HTR-8/SVneo (cell line): ENCODE measurements around the gene XPNPEP1.
A peak's percentile ranks its signal among the peaks of the same experiment; 100 is the strongest.

Experiments used
- DNase-seq: peaks from one replicate; pipeline ENCODE4 v3.0.0; 2011; ENCODE audit warnings: low spot score, mixed read lengths; ENCODE audit not compliant: insufficient read length
- FAIRE-seq: peaks from 2 replicates; lab custom pipeline; 2011; peaks lifted over from hg19 to GRCh38; lab: Jason Lieb, UNC

Gene XPNPEP1

GRCh38 chr10:109922976-109923921 is at the start of gene XPNPEP1:
XPNPEP1 (minus strand) TSS chr10:109923511; CDS start chr10:109923433, 78 bp downstream.
- peak; percentile 90 for DNase-seq
- peak; percentile 87 for FAIRE-seq

DNA sequence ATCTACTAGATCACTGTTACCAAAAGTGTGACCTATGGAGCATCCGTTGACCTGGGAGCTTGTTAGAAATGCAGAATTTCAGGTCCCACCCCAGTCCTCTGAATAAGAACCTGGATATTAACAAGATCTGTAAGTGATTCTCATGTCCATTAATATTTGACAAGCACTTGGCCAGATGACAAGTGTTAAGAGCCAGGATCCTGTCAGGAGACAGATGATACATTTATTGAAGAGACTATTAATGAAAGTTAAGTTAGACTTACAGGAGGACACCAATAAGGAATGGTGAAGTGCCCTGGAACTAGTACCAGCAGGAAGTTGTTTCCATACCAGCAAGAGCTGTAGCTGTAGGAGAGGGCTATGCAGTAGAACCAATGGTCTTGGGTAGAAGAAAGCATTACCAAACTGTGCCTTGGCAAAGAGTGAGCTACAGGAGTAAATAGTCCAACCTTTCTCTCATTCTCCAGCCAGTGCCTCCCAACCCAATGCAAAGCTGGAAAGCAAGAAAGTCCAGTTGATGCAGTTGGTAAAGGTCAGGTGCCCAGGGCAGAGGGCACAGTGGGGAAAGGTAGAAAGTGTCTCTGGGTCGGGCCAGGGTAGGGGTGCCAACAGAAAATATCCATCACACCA is 49.2 kb upstream of the XPNPEP1 start:
- FAIRE-seq (no peak), DNase-seq (no peak)

DNA sequence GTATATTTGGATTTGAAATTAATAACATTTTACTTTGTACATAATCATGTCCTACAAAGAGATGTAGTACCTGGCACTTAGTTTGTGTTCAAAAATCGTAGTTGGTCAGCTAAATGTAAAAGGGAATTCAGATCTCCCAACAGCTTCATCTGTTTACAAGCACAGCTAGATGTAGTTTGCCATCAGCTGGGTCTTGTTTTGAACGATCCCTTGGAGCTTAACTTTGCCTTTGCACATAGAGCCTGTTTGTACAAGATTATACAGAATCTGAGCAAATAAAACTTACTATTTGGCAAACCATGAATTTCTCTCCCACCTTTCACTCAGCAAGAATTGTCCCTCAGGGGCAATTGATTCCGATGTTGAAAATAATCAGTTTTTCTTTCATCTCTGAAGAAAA is 48.3 kb upstream of the XPNPEP1 start:
- FAIRE-seq = no peak
- no peak for DNase-seq

DNA sequence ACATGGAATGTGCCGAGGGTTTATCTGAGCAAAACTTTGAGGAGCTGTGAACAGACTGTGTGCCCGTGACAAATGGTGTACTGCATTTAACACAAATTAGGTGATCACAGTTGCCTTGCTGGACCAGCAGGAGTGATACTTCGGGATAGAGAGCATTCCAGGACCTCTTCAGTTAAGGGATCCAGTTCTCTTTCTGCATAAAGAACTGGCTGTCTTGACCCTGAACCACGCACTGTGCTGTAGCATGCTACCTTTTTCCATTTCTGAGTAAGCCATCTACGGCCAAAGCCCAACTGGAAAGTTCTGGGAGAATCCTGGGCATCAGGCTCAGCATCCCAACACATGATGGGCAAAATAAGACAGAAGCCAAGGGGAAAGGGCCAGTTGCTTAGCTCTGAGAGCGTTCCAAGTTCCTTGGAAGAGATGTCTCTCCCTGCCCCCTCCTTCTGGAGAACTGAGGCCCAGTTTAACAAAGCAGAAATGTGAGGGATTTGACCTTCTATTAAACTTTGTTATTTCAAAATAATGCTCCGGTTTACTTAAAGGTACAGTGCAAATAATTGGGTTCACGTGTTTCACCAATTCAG is 46.5 kb upstream of the XPNPEP1 start:
- DNase-seq = no peak
- no peak for FAIRE-seq

- no peak for DNase-seq
- FAIRE-seq = no peak
These were observed 45.8 kb upstream of the XPNPEP1 start for GRCh38 chr10:109968953-109969759.

- no peak for DNase-seq
- no peak for FAIRE-seq
These were observed 44.4 kb upstream of the XPNPEP1 start for GRCh38 chr10:109967739-109968088.

- FAIRE-seq = peak; percentile 4
These were observed 43.8 kb upstream of the XPNPEP1 start for GRCh38 chr10:109966961-109967738.

GRCh38 chr10:109964318-109964717 is 41.0 kb upstream of the XPNPEP1 start:
- no peak for DNase-seq
- FAIRE-seq = no peak

More at GRCh38 chr10:109966961-109967738, 43.8 kb upstream of the XPNPEP1 start:
- peak; percentile 33 for DNase-seq

DNA sequence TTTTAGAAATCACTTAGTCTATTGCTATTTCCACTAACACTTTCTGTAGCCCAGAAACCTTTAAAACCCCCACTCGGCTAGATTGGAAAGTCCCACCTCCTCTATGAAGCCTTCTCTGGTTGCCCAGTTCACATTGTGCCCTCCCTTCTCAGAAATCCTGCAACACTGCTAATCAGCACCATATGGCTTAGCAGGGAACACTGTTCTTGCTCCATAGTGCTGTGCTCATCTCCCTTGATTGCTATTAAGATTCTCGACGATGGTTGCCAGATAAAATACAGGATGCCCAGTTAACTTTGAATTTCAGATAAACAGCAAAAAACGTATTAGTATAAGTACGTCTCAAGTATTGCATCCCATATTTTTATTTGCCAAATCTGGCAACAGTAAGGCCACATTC is 40.1 kb upstream of the XPNPEP1 start:
- FAIRE-seq (no peak), DNase-seq (no peak)

DNA sequence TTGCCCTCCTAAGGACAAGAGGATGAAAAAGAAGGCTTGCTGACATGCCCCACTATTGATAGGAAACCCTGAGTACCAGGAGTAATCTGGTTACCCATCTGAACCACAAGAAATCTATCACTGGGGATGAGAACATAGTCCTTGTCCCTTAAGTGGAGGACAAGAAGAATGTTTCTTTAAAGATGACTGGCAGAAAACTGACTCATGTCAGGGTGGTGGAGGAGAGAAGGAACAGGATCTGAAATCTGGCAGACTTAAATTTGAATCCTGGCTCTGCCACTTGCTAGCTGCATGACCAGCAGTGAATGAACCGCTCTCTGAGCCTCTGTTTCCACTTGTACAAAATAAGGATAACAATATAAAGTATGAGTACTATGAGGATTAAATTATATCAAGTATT is 38.9 kb upstream of the XPNPEP1 start:
- FAIRE-seq = no peak

DNA sequence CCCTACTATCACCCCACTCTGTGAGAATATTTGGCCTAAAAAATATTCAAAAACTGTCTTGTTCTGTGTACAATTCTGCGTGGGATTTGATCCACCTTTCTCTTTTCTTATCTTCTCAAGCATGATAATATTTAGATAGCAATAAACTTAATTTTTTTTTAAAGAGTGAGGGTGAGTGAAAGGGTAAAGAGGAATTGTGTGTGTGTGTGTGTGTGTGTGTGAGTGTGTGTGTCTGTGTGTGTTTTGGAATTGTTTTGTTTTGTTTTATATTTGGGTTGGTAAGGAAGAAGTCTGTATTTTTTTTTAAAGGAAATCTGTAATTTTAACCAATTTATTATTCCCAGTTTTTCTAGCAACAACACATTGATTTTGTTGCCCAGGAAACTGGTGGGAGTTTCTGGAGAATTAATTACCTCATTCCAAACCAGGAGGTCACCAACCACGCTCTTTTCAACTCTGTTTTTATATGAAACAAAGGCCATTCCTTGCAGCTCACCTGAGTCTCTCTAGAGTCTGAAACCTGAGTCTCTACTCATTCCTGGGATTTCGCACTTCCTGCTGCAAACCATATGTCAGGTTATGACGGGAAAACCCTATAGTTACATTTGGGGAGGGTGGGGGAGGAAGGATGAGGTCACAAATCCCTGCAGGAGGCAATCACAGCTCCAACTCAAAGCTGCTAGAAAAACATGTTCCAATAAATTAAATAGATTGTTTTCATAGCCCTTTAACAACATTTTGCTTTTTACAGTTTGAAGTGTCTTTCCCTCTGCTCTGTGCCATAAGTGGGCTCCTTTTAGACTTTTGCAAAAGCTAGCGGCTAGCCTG is 38.1 kb upstream of the XPNPEP1 start:
- DNase-seq (peak; percentile 34), FAIRE-seq (no peak)

More for the DNA sequence above, 38.9 kb upstream of the XPNPEP1 start:
- DNase-seq = no peak

DNA sequence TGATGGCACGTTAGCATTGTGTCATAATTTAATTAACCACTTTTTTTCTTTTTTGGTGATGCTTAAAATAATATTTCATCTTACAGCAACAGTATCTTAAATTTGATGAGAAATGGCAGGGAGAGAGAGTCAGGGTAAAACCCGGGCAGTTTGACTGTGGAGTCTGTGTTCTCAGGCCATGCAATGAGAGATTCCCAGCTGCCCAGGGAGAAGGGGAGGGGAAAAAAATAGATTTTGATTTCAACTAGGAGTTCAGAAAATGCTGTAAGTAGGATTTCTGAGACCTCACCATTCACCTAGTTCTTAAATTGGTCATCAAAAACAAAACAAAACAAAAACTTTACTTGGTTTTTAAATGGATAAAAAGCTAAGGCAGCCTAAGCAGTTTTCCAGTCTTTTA is 37.4 kb upstream of the XPNPEP1 start:
- no peak for FAIRE-seq
- no peak for DNase-seq

- FAIRE-seq (no peak), DNase-seq (no peak)
These were observed 36.2 kb upstream of the XPNPEP1 start for GRCh38 chr10:109959259-109960145.

DNA sequence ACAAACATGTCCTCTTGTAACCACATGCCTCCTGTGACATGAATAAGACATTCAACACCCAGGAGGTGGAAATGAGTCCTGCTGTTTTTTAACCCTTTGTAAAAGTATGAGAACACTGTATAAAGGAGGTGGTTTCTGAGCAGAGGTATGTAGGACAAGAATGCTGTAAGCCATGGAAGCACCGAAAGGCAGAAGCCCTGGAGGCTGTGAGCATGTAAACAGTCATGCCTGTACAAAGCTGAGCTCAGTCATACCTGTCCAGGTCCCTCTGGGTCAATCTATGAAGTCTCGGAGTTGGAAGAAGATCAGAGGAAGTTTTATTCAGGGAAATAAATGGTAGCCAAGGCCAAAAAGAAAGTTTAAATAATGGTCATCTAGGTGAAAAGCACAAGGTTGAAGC is 34.7 kb upstream of the XPNPEP1 start:
- FAIRE-seq (no peak), DNase-seq (no peak)

GRCh38 chr10:109957092-109957797 is 33.9 kb upstream of the XPNPEP1 start:
- DNase-seq = no peak
- no peak for FAIRE-seq

- FAIRE-seq (peak; percentile 4), DNase-seq (peak; percentile 41)
These were observed 33.3 kb upstream of the XPNPEP1 start for GRCh38 chr10:109956454-109957091.

GRCh38 chr10:109953766-109954165 is 30.5 kb upstream of the XPNPEP1 start:
- DNase-seq = no peak
- no peak for FAIRE-seq
